HG03565 (cell line): ENCODE measurements around the gene DCAKD.
A peak's percentile ranks its signal among the peaks of the same experiment; 100 is the strongest.
"Not testable (repeated sequence)": the region's sequence is repeated elsewhere in the genome, so short reads cannot be mapped to it uniquely, and the experiment has no call there.

Source experiments
- ATAC-seq: cut with Tn5 transposase; IDR thresholded peaks from one replicate; pipeline ENCODE4 v1.9.1; 2021; ENCODE audit warnings: mild to moderate bottlenecking, moderate library complexity; ENCODE audit not compliant: unreplicated experiment

DCAKD gene

DNA sequence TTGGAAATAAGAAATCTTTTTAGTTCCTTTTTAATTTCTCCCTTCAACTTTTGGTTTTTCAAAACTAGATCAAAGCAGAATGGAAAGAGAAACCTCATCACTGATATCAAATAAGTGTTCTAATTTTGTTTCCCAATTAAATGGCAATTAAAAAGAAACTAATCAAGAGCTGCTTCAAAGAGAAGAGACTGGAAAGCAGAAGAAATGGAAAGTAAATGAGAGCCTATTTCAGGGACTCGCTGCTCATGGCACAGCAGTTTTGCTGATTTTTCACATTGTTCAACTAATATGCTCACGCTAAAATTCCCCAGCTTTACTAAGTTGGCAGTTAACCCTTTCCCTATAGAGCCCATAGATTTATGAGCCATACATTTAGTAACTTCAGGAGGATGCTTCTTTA lies 16.2 kb upstream of the DCAKD start:
- ATAC-seq = no peak

GRCh38 chr17:45063198-45063597 lies 11.8 kb upstream of the DCAKD start:
- no peak for ATAC-seq

GRCh38 chr17:45061606-45062205 lies 10.3 kb upstream of the DCAKD start:
- no peak for ATAC-seq

DNA sequence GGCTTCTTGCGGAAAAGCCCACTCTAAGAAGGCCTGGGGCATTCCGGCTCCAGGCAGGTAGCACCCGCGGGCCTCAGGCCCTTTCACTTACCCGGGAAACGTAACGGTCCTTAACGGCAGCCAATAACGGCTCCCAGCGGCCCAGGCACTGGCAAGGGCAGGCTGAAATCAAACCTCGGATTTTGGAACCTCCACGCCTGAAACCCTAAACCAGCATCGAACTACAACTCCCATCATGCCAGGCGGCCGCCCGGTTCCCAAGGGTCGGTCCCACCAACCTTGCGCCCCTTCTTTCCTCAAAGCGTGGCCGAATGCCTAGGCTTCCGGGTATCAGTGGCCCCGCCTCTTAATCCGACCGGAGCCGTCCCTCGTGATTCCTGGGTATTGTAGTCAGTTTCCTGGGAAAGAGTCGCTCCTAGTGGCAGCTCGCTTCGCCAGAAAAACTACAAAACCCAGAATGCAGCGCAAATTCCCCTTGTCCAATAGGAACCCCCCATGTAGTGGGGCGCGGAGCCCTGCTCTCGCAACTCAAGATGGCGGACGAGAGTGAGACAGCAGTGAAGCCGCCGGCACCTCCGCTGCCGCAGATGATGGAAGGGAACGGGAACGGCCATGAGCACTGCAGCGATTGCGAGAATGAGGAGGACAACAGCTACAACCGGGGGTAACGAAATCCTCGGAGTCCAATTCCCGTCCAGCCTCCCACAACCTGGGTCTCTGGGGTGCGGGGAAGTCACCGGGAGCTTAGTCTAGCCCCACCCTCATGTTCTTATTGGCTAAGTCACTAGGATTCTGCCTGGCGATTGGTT lies 9.6 kb upstream of the DCAKD start, which contains the start of gene NMT1:
Gene NMT1 (plus strand): TSS at position 521 of the 809 bp plus-strand sequence. CDS start 13 bp downstream, at position 534.
- ATAC-seq = peak; percentile 81

- ATAC-seq = no peak
Observed at GRCh38 chr17:45060382-45060796, 9.0 kb upstream of the DCAKD start.

- no peak for ATAC-seq
Observed at GRCh38 chr17:45052052-45052772, 780 bp upstream of the DCAKD start.

- not testable (repeated sequence) for ATAC-seq
Observed at GRCh38 chr17:45051720-45052051, 254 bp upstream of the DCAKD start.

DNA sequence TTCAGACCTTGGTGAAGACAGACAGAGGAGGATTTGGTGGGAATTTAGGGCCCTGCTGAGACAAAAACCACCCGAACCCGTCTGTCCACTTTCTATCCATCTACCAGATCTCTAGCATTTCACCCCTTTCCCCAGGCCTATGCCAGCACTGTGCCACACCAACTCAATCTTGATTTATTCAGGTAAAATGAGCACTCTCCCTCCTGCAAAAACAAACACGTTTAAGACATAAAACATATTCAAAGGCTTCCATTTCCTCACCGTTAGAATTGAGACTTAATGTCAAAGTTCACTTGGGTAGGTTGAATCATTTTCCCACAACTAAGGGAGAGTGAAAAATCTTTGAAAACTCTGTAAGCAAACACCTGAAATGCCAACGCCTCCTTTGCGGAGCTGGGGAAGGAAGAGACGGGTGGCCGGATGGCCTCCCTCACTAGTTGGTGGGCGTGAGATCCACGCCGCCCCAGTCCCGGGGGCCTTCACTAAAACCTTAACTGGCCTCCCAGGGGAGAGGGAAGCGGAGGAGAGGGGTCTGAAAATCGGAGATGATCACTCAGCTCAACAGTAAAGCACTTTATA lies 862 bp downstream of the DCAKD start:
- ATAC-seq = no peak

GRCh38 chr17:45048795-45049563 lies 2.5 kb downstream of the DCAKD start:
- no peak for ATAC-seq

GRCh38 chr17:45046537-45047125 lies 4.8 kb downstream of the DCAKD start:
- no peak for ATAC-seq

- ATAC-seq = no peak
Observed at GRCh38 chr17:45043813-45044540, 7.5 kb downstream of the DCAKD start.

- no peak for ATAC-seq
Observed at GRCh38 chr17:45042346-45043120, 8.9 kb downstream of the DCAKD start.

- ATAC-seq = no peak
Observed at GRCh38 chr17:45040459-45040858, 11.0 kb downstream of the DCAKD start.

DNA sequence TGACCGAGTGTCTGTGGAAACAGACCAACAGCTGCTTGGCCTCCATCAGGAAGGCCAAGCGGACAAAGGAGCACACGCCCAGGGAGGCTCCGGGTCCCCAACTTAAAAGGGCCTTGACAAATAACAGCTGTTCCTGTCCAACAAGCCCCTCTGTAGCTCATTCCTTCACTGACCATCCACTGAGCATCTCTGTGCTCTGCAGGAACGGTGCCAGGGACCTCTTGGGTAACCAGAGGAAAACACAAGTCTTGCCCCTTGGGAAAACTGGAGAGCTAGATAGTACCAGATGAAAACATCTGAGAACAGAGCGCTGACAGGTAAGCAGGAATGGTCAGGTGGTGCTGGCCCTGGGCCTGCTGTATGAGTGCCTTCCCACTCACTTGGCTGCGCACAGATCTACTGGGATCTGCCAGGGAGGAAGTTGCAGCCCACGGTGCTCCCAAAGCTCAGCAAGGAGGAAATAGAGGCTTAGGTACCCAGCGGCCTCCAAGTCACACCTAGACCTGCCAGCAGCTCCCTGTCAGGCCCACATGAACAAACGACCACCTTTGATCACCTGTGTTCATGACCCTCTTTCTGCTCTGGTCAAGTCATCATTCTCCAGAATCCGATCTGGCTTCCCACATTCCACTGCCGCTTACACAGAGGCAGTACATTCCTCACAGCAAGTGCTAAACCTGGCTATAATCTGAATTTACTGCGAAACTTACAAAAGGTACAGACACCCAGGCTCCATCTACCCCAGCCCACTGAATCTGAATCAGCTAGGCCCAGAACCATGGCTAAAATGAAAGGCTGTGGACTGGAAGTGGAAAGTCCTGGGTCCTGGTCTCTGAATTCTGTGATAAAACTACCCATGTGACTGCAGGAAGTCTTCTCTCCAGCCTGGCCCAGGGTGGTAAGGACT lies 12.5 kb downstream of the DCAKD start:
- no peak for ATAC-seq

DNA sequence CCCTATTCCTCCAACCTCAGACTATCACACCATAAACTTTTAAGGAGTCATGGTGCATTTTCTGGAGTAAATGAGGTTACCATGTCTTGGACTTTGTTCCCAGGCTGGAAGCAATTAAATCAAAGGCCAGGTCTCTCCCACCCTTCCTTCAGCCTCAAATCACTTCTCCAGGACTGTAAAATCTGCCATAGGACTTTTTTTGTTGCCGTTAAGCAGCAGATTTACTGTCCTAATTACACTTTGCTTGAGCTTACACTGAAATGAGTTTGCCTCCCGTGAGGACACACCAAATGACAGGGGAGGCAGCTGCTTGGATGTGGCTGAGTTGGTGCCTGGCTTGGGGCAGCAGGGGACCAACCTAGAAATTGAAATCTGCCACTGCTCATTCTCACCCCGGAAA lies 14.7 kb downstream of the DCAKD start:
- ATAC-seq = no peak

DNA sequence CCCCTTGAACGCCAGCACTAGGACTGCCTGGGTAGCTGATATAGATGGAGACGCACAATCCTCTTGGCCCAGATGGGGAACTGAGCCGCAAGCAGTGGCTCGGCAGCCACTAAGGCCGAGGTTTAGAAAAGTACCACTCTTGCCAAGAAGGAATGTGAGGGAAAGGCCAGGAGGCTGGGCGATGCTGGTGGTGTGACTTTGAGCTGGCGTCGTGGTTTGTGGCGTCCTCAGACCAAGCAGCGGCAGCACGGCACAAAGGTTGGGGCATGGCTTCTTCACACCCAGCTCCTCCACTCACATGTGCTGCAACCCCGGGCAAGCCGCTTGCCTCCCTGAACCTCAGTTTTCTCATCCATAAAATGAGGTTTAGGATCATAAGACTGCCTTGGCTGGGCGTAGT lies 15.6 kb downstream of the DCAKD start:
- no peak for ATAC-seq

- ATAC-seq = no peak
Observed at GRCh38 chr17:45034599-45034998, 16.8 kb downstream of the DCAKD start.

DNA sequence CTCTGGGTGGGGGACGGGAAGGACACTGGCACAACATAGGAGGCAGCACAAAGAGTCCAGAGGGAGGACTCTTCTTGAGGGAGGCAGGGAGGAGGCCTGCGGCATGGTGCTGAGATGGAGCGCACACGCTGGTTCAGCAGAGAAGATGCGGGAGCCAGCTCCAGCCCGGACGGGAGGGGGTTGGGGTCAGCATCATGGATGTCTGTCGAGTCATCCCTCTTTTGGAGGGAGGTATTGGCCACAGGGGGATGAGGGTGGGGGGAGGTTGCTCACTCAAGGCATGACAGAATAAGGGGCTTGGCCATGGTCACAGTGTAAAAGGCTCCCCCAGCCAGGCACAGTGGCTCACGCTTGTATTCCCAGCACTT lies 19.3 kb downstream of the DCAKD start:
- no peak for ATAC-seq
